GM12878 (cell line): ENCODE measurements around the gene COL1A1. TPM values are rescaled to one million over a fixed set of nuclear protein-coding genes. Genes with fewer than 3 reads are reported as not detected.
A peak's percentile ranks its signal among the peaks of the same experiment; 100 is the strongest.

Source experiments
- ATAC-seq: fragments of 200-7000 bp; cut with Tn5 transposase; 3 replicates; pipeline ENCODE4 v1.9.1; 2020; ENCODE audit warnings: mild to moderate bottlenecking, moderate library complexity
- BruUV-seq: library from RNA; stranded (reverse); fragments of 400-500 nt; replicated peaks from 2 replicates; lab custom pipeline; 2021; lab: Mats Ljungman, UMichigan
- CTCF ChIA-PET: fragments of 300-600 bp; sonication (Branson Sonifier 250); formaldehyde crosslinking; extraction: SDS; loops from one replicate; lab custom pipeline; 2021; ENCODE audit warnings: inconsistent platforms; lab: Yijun Ruan, JAX
- POLR2A ChIA-PET: fragments of 350-600 bp; formaldehyde crosslinking; extraction: SDS; loops from one replicate; lab custom pipeline; 2021; ENCODE audit warnings: inconsistent platforms; lab: Charles Lee
- RAD21 ChIA-PET: fragments of 300-600 bp; sonication (Branson Sonifier 250); formaldehyde crosslinking; loops from one replicate; lab custom pipeline; 2023; ENCODE audit warnings: antibody characterized with exemption; ENCODE audit not compliant: unreplicated experiment; lab: Charles Lee
- SMC1A ChIA-PET: fragments of 300-600 bp; sonication (Branson Sonifier 250); formaldehyde crosslinking; loops from one replicate; lab custom pipeline; 2023; ENCODE audit not compliant: unreplicated experiment, uncharacterized antibody; lab: Charles Lee
- DNase-seq: peaks from one replicate; pipeline ENCODE4 v3.0.0-alpha.2; 2011; ENCODE audit warnings: low read depth, low spot score
- FAIRE-seq: peaks from 3 replicates; lab custom pipeline; 2011; peaks lifted over from hg19 to GRCh38; lab: Jason Lieb, UNC
- H2AFZ ChIP-seq: 2 replicates; pipeline ENCODE4 v1.6.0; 2011; ENCODE audit warnings: low read depth, low read length, control low read depth; ENCODE audit not compliant: control insufficient read depth
- H3K27ac ChIP-seq: 2 replicates; pipeline ENCODE4 v1.5.1; 2011; ENCODE audit warnings: control low read depth; ENCODE audit not compliant: control insufficient read depth, insufficient read depth
- H3K27me3 ChIP-seq, 2 experiments: replicated peaks in 1 of 2; 2 replicates each; pipeline versions ENCODE4 v1.6.0 to v1.6.1; 2011; ENCODE audit warnings: low read length in 1 of 2; ENCODE audit not compliant: control insufficient read depth in 2 of 2, insufficient read depth in 2 of 2
- H3K36me3 ChIP-seq, 2 experiments: 2 replicates each; pipeline ENCODE4 v1.5.1; 2011; ENCODE audit warnings: low read length in 1 of 2; ENCODE audit not compliant: control insufficient read depth in 2 of 2, insufficient read depth in 2 of 2
- H3K4me1 ChIP-seq: 2 replicates; pipeline ENCODE4 v1.6.1; 2011; ENCODE audit warnings: mild to moderate bottlenecking, low read length, moderate library complexity, mixed read lengths; ENCODE audit not compliant: control insufficient read depth, insufficient read depth
- H3K4me2 ChIP-seq: 2 replicates; pipeline ENCODE4 v1.6.0; 2011; ENCODE audit warnings: control low read depth; ENCODE audit not compliant: control insufficient read depth, insufficient read depth
- H3K4me3 ChIP-seq: fragments of 200-600 bp; sonication (generic); 2 replicates; pipeline ENCODE4 v1.5.1; 2016
- H3K79me2 ChIP-seq: 2 replicates; pipeline ENCODE4 v1.6.0; 2011; ENCODE audit warnings: low read length; ENCODE audit not compliant: control insufficient read depth, insufficient read depth
- H3K9ac ChIP-seq: 2 replicates; pipeline ENCODE4 v1.8.0; 2011; ENCODE audit warnings: low read length, control low read depth, mixed read lengths; ENCODE audit not compliant: control insufficient read depth, insufficient read depth
- H3K9me3 ChIP-seq: replicated peaks from 3 replicates; pipeline ENCODE4 v1.5.1; 2011; ENCODE audit warnings: mild to moderate bottlenecking, low read length; ENCODE audit not compliant: control insufficient read depth, insufficient read depth
- H4K20me1 ChIP-seq: 2 replicates; pipeline ENCODE4 v1.6.0; 2011; ENCODE audit not compliant: control insufficient read depth, insufficient read depth
- BCL3 ChIP-seq: IDR thresholded peaks from 2 replicates; pipeline ENCODE4 v1.6.1; 2011; ENCODE audit warnings: borderline replicate concordance, low read depth, mild to moderate bottlenecking, moderate library complexity, low read length; ENCODE audit not compliant: insufficient read depth, poor library complexity, severe bottlenecking
- NFYA ChIP-seq: IDR thresholded peaks from 2 replicates; pipeline ENCODE4 v1.6.1; 2011; ENCODE audit warnings: low read depth, mild to moderate bottlenecking, low read length, improper control_type of control experiment, borderline replicate concordance
- SPI1 ChIP-seq: IDR thresholded peaks from 2 replicates; pipeline ENCODE4 v1.6.1; 2011; ENCODE audit warnings: low read depth, mild to moderate bottlenecking, low read length, moderate library complexity, borderline replicate concordance; ENCODE audit not compliant: insufficient read depth
- WGBS: methylation state at CpG from one replicate; pipeline ENCODE4 v1.1.6; 2016; ENCODE audit warnings: low lambda C conversion rate; ENCODE audit not compliant: insufficient replicate concordance, insufficient coverage; ENCODE audit errors: missing lambda C conversion rate; 5-methylcytosine and 5-hydroxymethylcytosine counted together
- in situ Hi-C: fragments of 300-500 bp; cut with MboI; formaldehyde crosslinking; loops from 9 replicates; pipeline ENCODE4 v1.14.3; 2018; ENCODE audit warnings: mixed read lengths
- intact Hi-C: fragments of 100-400 bp; cut with micrococcal nuclease; formaldehyde crosslinking; loops from one replicate; pipeline ENCODE4 v1.14.2; 2022; ENCODE audit not compliant: unreplicated experiment
- polyA plus RNA-seq, 11 experiments: library from polyadenylated mRNA; depleted of rRNA in 4 of 11; unstranded in 6 of 11; stranded (reverse) in 5 of 11; fragments of >200 nt; fragmentation: Nextera tagmentation in 4 of 11; fragmentation: Illumina TruSeq in 1 of 11; extraction: Ambion mirVana in 4 of 11; extraction: Trizol in 1 of 11; gene quantifications; 1 replicate in 1 of 11; 2 replicates in 10 of 11; pipeline versions ENCODE4 v1.2.1 to v1.2.3, GENCODE V29; 2011 to 2016; ENCODE audit warnings: inconsistent platforms in 2 of 11, missing spikeins in 2 of 11, low read depth in 1 of 11
- total RNA-seq, 4 experiments: library from RNA; depleted of rRNA in 3 of 4; stranded (reverse); fragments of >200 nt in 3 of 4; fragmentation: Illumina TruSeq in 1 of 4; extraction: Trizol in 1 of 4; gene quantifications; 2 replicates each; pipeline versions ENCODE4 v1.2.1 to v1.2.3, GENCODE V29; 2013 to 2021

Gene COL1A1
- total and polyA plus RNA-seq, 10 of the 15 experiments (the other 5 are each of a cell fraction or from before 2014, with no cell fraction given): 0.18 to 7.7 (median 2.3) TPM

DNA sequence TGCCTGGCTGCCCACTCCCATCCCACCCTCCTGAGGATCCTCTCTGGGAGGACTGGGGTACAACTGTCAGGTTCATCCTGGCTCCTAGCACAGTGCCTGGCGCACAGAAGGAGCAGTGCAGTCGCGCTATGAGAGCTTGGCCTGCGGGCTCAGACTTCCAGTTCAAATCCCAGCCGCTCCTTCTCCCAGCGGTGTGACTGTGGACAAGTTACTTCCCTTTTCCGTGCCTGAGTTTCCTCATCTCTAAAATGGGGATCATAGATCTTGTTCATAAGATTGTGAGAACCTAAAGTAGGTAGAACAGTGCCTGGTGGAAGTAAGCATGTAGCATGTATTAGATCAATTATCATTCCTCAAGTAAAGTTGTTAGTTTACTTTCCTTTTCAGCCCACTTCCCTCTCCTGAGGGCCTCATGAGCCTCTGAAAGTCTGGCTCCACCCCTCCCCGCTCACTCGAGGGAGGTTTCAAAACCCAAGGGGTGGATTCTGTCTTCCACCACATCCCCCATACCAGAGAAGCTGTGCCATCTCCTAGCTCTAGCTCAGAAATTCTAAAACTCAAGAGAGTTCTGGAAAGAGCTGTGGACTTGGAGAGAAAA is 19.9 kb upstream of the COL1A1 start:
- DNase-seq: no peak
- 56% methylated on average over 9 of the region's 9 CpGs for WGBS
- Histone ChIP-seq H3K9ac (no peak overlapping the region), H3K27ac (no peak overlapping the region), H3K4me2 (peak overlapping the region; percentile 30; the same call in 1 of the 2 replicates), H3K79me2 (no peaks in the 10 kb centered on the region)
- BruUV-seq: no TSS peak
- SMC1A ChIA-PET: interaction anchor here (1.1 to 2.3 kb wide), 4 partner anchors 9 to 89 kb away, joined by 3 to 5 read pairs (median 4); no protein-coding TSS in a partner anchor
- RAD21 ChIA-PET: interaction anchor here (1.1 to 1.2 kb wide), 2 partner anchors 8 to 69 kb away, joined by 3 to 6 read pairs; no protein-coding TSS in a partner anchor
- in situ Hi-C loops: no loop called here
- TF ChIP-seq BCL3 (no peak), SPI1 (peak; percentile 35; the same call in 1 of the 2 replicates)
- TF ChIP-seq, all 136 proteins: peak for 1
- no peaks in the 10 kb centered on the region for H3K36me3 ChIP-seq
- peaks cover 11% of the 10 kb centered on the region for H3K4me1 ChIP-seq
- H3K27me3 ChIP-seq: no peaks in the 10 kb centered on the region
- CTCF ChIA-PET: interaction anchor here (1.0 to 2.1 kb wide), 4 partner anchors 9 to 127 kb away, joined by 3 to 9 read pairs (median 6); no protein-coding TSS in a partner anchor
- intact Hi-C loops: no loop called here
- ATAC-seq (peak; percentile 81), FAIRE-seq (peak; percentile 7)
- no peaks in the 10 kb centered on the region for H4K20me1 ChIP-seq
- H2AFZ ChIP-seq: peak overlapping the region; percentile 16
- no peak overlapping the region for H3K4me3 ChIP-seq
- POLR2A ChIA-PET: no interaction called here
- H3K9me3 ChIP-seq: no peaks in the 10 kb centered on the region; the same call in 1 of the 3 replicates

GRCh38 chr17:50220811-50221210 is 19.4 kb upstream of the COL1A1 start:
- Histone ChIP-seq H3K9ac (no peak overlapping the region), H3K36me3 (no peaks in the 10 kb centered on the region), H3K9me3 (no peaks in the 10 kb centered on the region; the same call in 1 of the 3 replicates), H3K4me1 (peaks cover 11% of the 10 kb centered on the region), H3K27ac (no peak overlapping the region), H4K20me1 (no peaks in the 10 kb centered on the region), H2AFZ (no peak overlapping the region), H3K79me2 (no peaks in the 10 kb centered on the region), H3K4me2 (no peak overlapping the region), H3K27me3 (no peaks in the 10 kb centered on the region), H3K4me3 (no peak overlapping the region)
- no TSS peak for BruUV-seq
- intact Hi-C loops (no loop called here), in situ Hi-C loops (no loop called here)
- no peak for TF ChIP-seq NFYA
- ChIA-PET POLR2A (no interaction called here), SMC1A (interaction anchor here (1.3 to 1.7 kb wide), 2 partner anchors 32 to 90 kb away, joined by 3 to 4 read pairs; no protein-coding TSS in a partner anchor), CTCF (interaction anchor here (0.5 to 1.8 kb wide), 3 partner anchors 51 to 127 kb away, joined by 3 to 7 read pairs (median 6); no protein-coding TSS in a partner anchor), RAD21 (interaction anchor here (1.3 kb wide), 1 partner anchor 21 kb away, joined by 3 read pairs; no protein-coding TSS in a partner anchor)
- no peak for FAIRE-seq
- no peak for DNase-seq
- 37% methylated on average over 13 of the region's 15 CpGs for WGBS
- no peak for ATAC-seq
